ENCODE results near the gene REEP2. TPM values are rescaled to one million over a fixed set of nuclear protein-coding genes. Genes with fewer than 3 reads are reported as not detected.
"Not testable (repeated sequence)": the region's sequence is repeated elsewhere in the genome, so short reads cannot be mapped to it uniquely, and the experiment has no call there.

Gene REEP2
- 6.1 TPM for total RNA-seq
- long read RNA-seq, transcript REEP2-202 (8 exons, 2,170 nt): major isoform, 22 of 32 reads
- long read RNA-seq, transcript REEP2-201 (8 exons, 2,099 nt): minor isoform, 7 of 32 reads
- long read RNA-seq, partial matches to known transcripts: 1 of 32 reads
- long read RNA-seq, other reads (novel, unspliced or antisense): 2 of 32 reads

GRCh38 chr5:138438724-138439476, at the start of gene REEP2:
Gene REEP2, plus strand, starts transcription at chr5:138439057. Its CDS starts 152 bp downstream, at chr5:138439209.
- ATAC-seq (ENCODE audit: poor library complexity) (peak; percentile 71), DNase-seq (no peak)
- intact Hi-C loops (cut with DNase I): no loop called here

- DNase-seq: no peak
- intact Hi-C loops (cut with DNase I): no loop called here
- ATAC-seq (ENCODE audit: poor library complexity): no peak
Observed at GRCh38 chr5:138389332-138389731, 49.5 kb upstream of the REEP2 start.

GRCh38 chr5:138389911-138390310, 48.9 kb upstream of the REEP2 start:
- ATAC-seq (ENCODE audit: poor library complexity); DNase-seq; intact Hi-C loops (cut with DNase I): not testable (repeated sequence)

GRCh38 chr5:138391859-138392386, 46.9 kb upstream of the REEP2 start:
- DNase-seq: peak; percentile 70
- intact Hi-C loops (cut with DNase I): no loop called here
- peak; percentile 94 for ATAC-seq (ENCODE audit: poor library complexity)

GRCh38 chr5:138402640-138403039, 36.2 kb upstream of the REEP2 start:
- no peak for ATAC-seq (ENCODE audit: poor library complexity)
- no peak for DNase-seq
- intact Hi-C loops (cut with DNase I): no loop called here

- intact Hi-C loops (cut with DNase I): no loop called here
- DNase-seq (no peak), ATAC-seq (ENCODE audit: poor library complexity) (no peak)
Observed at GRCh38 chr5:138408023-138408422, 30.8 kb upstream of the REEP2 start.

GRCh38 chr5:138410996-138411640, 27.7 kb upstream of the REEP2 start:
- intact Hi-C loops (cut with DNase I); ATAC-seq (ENCODE audit: poor library complexity): not testable (repeated sequence)

GRCh38 chr5:138418444-138418843, 20.4 kb upstream of the REEP2 start:
- no peak for DNase-seq
- no peak for ATAC-seq (ENCODE audit: poor library complexity)
- intact Hi-C loops (cut with DNase I): no loop called here

More at GRCh38 chr5:138410996-138411640, 27.7 kb upstream of the REEP2 start:
- peak; percentile 76 for DNase-seq

- intact Hi-C loops (cut with DNase I): no loop called here
- ATAC-seq (ENCODE audit: poor library complexity): no peak
- no peak for DNase-seq
Observed at GRCh38 chr5:138425079-138425478, 13.8 kb upstream of the REEP2 start.

- ATAC-seq (ENCODE audit: poor library complexity) (no peak), DNase-seq (no peak)
- intact Hi-C loops (cut with DNase I): no loop called here
Observed at GRCh38 chr5:138435943-138436342, 2.9 kb upstream of the REEP2 start.

GRCh38 chr5:138438003-138438723, 694 bp upstream of the REEP2 start:
- DNase-seq (no peak), ATAC-seq (ENCODE audit: poor library complexity) (peak; percentile 5)
- intact Hi-C loops (cut with DNase I): no loop called here

- DNase-seq (no peak), ATAC-seq (ENCODE audit: poor library complexity) (peak; percentile 12)
- intact Hi-C loops (cut with DNase I): no loop called here
Observed at GRCh38 chr5:138439477-138440158, 761 bp downstream of the REEP2 start.

GRCh38 chr5:138440159-138441073, 1.6 kb downstream of the REEP2 start:
- intact Hi-C loops (cut with DNase I): no loop called here
- ATAC-seq (ENCODE audit: poor library complexity) (no peak), DNase-seq (no peak)

- ATAC-seq (ENCODE audit: poor library complexity) (no peak), DNase-seq (no peak)
- intact Hi-C loops (cut with DNase I): no loop called here
Observed at GRCh38 chr5:138441221-138441620, 2.4 kb downstream of the REEP2 start.

- intact Hi-C loops (cut with DNase I): no loop called here
- ATAC-seq (ENCODE audit: poor library complexity): no peak
- DNase-seq: no peak
Observed at GRCh38 chr5:138444078-138444773, 5.4 kb downstream of the REEP2 start.

GRCh38 chr5:138444774-138445546, 6.1 kb downstream of the REEP2 start:
- ATAC-seq (ENCODE audit: poor library complexity) (no peak), DNase-seq (no peak)
- intact Hi-C loops (cut with DNase I): no loop called here
